Right lung (tissue), 5 donors: ENCODE data around the gene CYTH3. TPM values are rescaled to one million over a fixed set of nuclear protein-coding genes. Genes with fewer than 3 reads are reported as not detected.

Experiments used
- DNase-seq, 2 donors: peaks; one replicate each; pipeline ENCODE4 v3.0.0-alpha.2; 2013
- polyA plus RNA-seq, 5 donors: library from polyadenylated mRNA; unstranded; fragments of 120-200 nt; gene quantifications; one replicate each; pipeline versions ENCODE4 v1.2.1 to v1.2.3, GENCODE V29; 2013; ENCODE audit warnings: inconsistent platforms in 1 of 5, low replicate concordance in 1 of 5; ENCODE audit not compliant: insufficient read length in 5 of 5, insufficient read depth in 1 of 5

CYTH3 gene
- polyA plus RNA-seq, 5 donors, result 20.3 to 28.5 (median 27.5) TPM

DNA sequence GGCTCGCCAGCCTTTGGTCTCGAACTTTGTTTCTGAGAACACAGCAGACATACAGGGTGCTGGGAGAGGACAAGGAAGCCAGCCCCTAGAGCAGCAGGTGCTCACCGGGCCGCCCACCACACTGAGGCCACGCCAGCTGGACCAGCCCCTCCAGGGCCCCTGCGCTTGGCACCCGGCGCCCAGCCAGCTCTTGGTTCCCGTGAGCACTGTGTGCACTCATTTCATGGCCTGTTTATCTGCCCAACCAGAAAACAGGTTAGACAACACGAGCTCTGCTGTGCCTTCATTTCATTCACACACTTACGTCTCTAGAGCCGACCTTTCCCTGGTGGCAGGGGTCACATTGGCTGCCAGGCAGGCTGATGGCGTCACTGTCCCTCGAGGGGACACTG is 104.0 kb downstream of the CYTH3 start:
- no peak for DNase-seq

DNA sequence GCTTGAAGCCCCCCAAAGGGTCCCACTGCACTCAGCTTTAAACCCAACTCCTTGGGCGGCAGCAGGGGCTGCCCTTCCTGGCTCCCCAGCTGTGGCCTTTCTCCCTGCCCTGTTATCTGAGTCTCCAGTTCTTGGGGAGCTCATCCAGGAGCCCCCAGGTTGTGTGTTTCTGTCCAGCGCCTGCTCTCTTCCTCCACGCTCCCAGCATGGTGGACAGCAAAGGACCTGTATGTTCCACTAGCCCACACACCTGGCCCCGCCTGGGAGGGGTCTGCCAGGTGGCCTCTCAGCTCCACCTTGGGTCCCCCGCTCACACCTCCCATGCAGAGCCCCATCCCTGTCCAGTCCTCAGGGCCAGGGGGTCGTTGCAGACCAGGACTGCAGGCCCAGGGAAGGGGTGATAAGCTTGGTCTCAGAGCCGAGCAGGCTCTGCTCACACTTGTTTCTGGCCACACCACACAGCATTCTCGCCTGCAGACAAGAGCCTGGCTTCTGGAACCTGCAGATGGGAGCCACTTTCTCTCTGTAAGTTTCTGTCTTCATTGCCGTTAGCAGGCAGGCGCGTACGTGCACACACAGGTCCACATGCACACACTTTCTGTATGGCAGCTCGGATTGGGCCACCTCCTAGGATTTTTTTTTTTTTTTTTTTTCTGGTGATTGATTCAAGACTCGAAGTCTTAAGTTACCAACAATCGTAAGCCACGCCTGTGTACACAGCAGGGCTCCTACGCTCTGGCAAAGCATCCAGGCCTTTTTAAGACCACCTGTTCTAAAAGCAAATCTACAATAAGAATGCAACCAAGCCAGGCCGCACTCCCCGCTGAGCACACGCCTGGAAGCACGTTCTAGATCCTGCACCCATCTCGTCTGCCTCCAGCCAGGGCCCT is 104.6 kb downstream of the CYTH3 start:
- no peak for DNase-seq

GRCh38 chr7:6167004-6167551 is 105.3 kb downstream of the CYTH3 start:
- DNase-seq, result no peak

DNA sequence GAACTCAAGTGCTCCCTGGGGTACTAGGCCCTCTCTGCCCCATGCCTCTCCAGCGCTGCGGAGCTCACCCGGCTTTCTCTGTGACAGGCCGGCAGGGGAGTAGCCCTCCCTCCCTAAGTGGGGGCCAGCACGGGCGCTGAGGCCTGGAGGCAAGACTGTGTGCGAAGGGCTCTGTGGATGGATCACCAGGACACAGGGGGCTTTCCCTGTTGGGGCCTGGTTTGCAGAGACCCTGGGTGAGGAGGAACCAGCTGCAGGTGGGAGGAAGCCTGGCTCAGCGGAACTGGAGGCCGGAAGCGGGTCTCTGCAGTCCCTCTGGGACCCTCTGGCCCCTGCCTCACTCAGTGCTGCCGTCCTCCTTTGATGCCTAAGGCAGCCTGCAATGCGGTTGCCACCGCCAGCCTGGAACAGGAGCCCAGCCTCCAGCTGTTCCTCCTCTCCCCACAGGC is 106.0 kb downstream of the CYTH3 start:
- no peak for DNase-seq

GRCh38 chr7:6165521-6166320 is 106.7 kb downstream of the CYTH3 start:
- DNase-seq, result no peak

GRCh38 chr7:6165075-6165474 is 107.3 kb downstream of the CYTH3 start:
- DNase-seq, result no peak

- no peak for DNase-seq
Observed at GRCh38 chr7:6164491-6164890, 107.9 kb downstream of the CYTH3 start.

DNA sequence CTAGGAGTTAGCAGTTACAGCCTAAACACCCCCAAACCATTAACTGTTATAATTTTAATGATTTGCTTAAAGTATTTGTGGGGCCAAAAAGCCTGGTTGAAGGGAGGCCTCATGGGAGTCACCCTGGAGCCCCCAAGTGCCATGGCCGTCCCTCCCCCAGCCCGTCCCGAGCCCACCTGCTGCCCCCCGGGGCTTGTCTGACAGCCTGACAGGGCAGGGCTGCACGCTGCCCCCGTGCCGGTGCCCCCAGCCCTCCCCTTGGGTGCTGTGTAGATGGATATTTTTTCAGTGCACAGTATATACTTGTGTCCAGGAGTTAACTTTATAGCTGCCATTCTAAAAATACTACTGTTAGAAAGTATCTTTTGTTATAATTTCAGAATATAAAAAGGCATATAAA is 108.4 kb downstream of the CYTH3 start:
- no peak for DNase-seq

GRCh38 chr7:6163402-6163801 is 109.0 kb downstream of the CYTH3 start:
- no peak for DNase-seq

DNA sequence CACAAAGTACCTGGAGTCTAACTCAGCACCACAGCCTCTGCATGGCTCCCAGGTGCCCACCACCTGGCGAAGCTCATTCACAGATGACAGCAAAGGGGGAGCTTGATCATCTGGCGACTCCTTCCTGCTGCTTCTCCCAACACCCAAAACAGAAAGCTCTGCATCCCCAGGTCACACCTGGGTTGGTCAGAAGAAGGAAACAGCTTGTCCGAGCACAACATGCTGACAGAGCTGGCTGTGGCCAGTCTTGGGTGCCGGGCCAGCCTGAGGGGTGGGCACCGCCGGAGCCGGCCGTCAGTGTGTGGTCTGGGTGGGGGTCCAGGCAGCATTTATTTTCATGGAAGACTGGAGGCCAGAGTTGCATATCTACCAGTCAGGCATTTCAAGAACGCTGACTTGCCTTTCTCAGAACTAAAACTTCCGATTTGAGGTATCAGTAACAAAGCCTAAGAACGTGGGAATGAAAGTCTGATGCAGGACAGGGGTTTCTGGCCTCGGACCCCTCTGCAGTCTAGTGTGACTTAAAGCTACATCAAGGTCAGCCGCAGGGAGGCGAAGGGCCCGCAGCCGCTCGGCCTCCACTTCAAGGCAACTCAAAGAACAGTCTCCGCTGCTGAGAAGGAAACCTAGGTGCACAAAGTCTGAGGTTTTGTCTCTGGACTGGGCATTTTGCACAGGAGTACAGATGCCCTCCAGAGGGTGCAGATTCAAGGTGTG is 109.6 kb downstream of the CYTH3 start:
- DNase-seq, result no peak

GRCh38 chr7:6162331-6162620 is 110.1 kb downstream of the CYTH3 start:
- DNase-seq, result no peak

GRCh38 chr7:6161463-6162330 is 110.7 kb downstream of the CYTH3 start:
- no peak for DNase-seq

DNA sequence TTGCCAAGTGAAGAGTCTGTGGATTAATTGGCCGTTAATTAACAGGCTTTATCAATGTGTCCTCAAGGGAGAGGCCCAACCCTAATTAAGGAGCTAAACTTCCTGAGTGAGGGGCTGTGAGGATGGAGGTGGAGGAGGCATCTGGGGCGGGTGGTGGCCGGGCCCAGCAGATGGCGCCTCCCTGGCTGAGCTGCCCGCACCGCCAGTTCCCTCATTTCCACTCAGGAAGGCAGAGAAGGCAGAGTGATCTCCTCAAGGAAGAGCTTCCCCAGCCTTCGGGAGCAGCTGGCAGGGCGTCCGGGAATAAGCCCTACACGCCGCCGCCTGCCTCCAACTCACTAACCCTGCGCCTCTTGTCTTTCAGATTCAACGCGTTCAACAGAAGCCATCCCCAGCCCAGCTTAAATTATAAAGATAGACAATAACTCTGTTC is 112.2 kb downstream of the CYTH3 start:
- DNase-seq, result peak; percentile 45 to 59

GRCh38 chr7:6159524-6160031 is 112.8 kb downstream of the CYTH3 start:
- DNase-seq, result no peak

DNA sequence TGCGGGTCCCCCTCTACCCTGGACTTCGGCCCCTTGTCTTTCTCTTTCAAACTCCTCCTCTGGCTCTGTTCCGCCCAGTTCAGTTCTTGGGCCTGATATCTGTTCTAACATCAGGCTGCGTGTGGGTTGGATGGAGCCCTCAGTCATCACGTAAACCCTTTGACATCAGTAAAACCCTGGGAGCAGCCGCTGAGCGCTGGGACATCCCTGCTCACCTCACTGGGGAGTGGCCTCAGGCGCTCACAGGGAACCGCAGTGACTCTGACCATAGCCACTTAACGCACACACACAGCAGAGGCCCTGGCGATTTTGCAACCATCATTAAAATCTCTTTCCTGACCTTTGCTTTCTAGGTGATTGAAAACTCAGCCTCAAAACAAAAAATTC is 113.3 kb downstream of the CYTH3 start:
- DNase-seq, result no peak

GRCh38 chr7:6158424-6159096 is 113.9 kb downstream of the CYTH3 start:
- DNase-seq, result no peak

- DNase-seq, result no peak
Observed at GRCh38 chr7:6157685-6158423, 114.6 kb downstream of the CYTH3 start.

DNA sequence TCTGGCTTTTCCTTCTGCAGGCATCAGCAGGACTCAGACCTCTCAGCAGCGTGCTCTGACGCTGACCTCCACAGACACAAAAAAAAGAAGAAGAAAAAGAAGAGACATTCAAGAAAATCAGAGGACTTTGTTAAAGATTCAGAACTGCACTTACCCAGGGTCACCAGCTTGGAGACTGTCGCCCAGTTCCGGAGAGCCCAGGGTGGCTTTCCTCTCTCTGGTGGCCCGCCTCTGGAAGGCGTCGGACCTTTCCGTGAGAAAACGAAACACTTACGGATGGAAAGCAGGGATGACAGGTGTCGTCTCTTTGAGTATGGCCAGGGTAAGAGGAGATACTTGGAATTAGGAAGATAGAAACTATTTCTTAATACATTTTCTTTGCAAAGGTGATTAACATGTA is 115.7 kb downstream of the CYTH3 start:
- no peak for DNase-seq

GRCh38 chr7:6155596-6155995 is 116.8 kb downstream of the CYTH3 start:
- DNase-seq, result no peak
